Peyer's patch (tissue), 4 donors: ENCODE data around the gene NPTX2. TPM values are rescaled to one million over a fixed set of nuclear protein-coding genes. Genes with fewer than 3 reads are reported as not detected.

Experiments
- DNase-seq, 3 donors: peaks; one replicate each; pipeline ENCODE4 v3.0.0-alpha.2; 2017 to 2019
- H3K27ac ChIP-seq, 4 donors: fragments of 200-600 bp; sonication (generic); one replicate each; pipeline ENCODE4 v1.5.1; 2016 to 2019
- H3K27me3 ChIP-seq, 2 donors: fragments of 200-600 bp; sonication (generic); one replicate each; pipeline ENCODE4 v1.5.1; 2019
- H3K36me3 ChIP-seq, 3 donors: fragments of 200-600 bp; sonication (generic); one replicate each; pipeline ENCODE4 v1.5.1; 2016 to 2019
- H3K4me1 ChIP-seq, 4 donors: fragments of 200-600 bp; sonication (generic); one replicate each; pipeline ENCODE4 v1.5.1; 2016 to 2019
- H3K4me3 ChIP-seq, 4 donors: fragments of 200-600 bp; sonication (generic); 1 replicate in 3 of 4; 2 replicates in 1 of 4; pipeline ENCODE4 v1.5.1; 2016 to 2019; ENCODE audit warnings: mild to moderate bottlenecking in 1 of 4
- H3K9me3 ChIP-seq, 4 donors: fragments of 200-600 bp; sonication (generic); one replicate each; pipeline ENCODE4 v1.5.1; 2016 to 2019; ENCODE audit warnings: mild to moderate bottlenecking in 1 of 4
- POLR2A ChIP-seq, 2 donors: fragments of 450-650 bp; IDR thresholded peaks; one replicate each; pipeline ENCODE4 v1.5.1; 2017; ENCODE audit warnings: antibody characterized with exemption in 2 of 2, mild to moderate bottlenecking in 2 of 2, moderate library complexity in 2 of 2
- total RNA-seq, 4 donors: library from RNA; depleted of rRNA; stranded (reverse); fragments of >200 nt; gene quantifications; one replicate each; pipeline ENCODE4 v1.1.0, GENCODE V29; 2016
- TF ChIP-seq, protein P1 (sequence below), 6 experiments: fragments of 450-650 bp in 4 of 6; fragments of 200-600 bp in 2 of 6; sonication (generic) in 1 of 6; IDR thresholded peaks; one replicate each; pipeline ENCODE4 v1.5.1; 2017 to 2019; ENCODE audit warnings: antibody characterized with exemption in 6 of 6, mild to moderate bottlenecking in 3 of 6, moderate library complexity in 1 of 6

NPTX2 gene
- total RNA-seq, 4 donors from 2014 or later, result 0.94 to 4.2 (median 3.9) TPM

DNA sequence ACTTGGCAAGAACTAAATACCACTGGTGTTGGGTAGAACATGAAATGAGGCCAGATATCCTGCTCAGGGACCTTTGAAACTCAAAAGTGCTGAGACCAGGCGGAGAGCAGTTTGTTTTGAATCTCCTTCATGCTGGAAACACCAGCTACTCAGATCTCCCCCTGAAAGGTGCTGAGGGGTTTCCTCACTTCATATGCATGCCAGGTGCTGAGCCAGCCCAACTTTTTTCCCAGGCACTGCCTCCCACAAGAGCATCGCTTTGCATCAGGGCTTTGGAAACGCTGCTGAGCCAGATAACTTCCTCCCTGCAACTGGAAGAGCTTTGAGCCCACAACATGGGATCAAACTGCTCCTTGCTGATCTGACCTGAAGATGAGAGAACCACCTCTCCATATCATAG is 13.7 kb downstream of the NPTX2 start:
- no peak overlapping the region for H3K4me3 ChIP-seq
- no peak overlapping the region for H3K27ac ChIP-seq
- no peaks in the 10 kb centered on the region for H3K4me1 ChIP-seq
- H3K9me3 ChIP-seq, result peaks cover 0 to 5% (median 1%) of the 10 kb centered on the region in 4 donors
- DNase-seq, result no peak
- H3K36me3 ChIP-seq, result no peaks in the 10 kb centered on the region
- no peak for TF ChIP-seq POLR2A (IDR thresholded peaks at IDR 0.05)
- TF ChIP-seq, protein P1, sequence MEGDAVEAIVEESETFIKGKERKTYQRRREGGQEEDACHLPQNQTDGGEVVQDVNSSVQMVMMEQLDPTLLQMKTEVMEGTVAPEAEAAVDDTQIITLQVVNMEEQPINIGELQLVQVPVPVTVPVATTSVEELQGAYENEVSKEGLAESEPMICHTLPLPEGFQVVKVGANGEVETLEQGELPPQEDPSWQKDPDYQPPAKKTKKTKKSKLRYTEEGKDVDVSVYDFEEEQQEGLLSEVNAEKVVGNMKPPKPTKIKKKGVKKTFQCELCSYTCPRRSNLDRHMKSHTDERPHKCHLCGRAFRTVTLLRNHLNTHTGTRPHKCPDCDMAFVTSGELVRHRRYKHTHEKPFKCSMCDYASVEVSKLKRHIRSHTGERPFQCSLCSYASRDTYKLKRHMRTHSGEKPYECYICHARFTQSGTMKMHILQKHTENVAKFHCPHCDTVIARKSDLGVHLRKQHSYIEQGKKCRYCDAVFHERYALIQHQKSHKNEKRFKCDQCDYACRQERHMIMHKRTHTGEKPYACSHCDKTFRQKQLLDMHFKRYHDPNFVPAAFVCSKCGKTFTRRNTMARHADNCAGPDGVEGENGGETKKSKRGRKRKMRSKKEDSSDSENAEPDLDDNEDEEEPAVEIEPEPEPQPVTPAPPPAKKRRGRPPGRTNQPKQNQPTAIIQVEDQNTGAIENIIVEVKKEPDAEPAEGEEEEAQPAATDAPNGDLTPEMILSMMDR (IDR thresholded peaks at IDR 0.05), result no peak
- H3K27me3 ChIP-seq, result no peaks in the 10 kb centered on the region

- Histone ChIP-seq H3K9me3 (peaks cover 0 to 5% (median 0%) of the 10 kb centered on the region in 4 donors), H3K4me1 (no peaks in the 10 kb centered on the region), H3K4me3 (no peak overlapping the region), H3K27me3 (no peaks in the 10 kb centered on the region), H3K36me3 (no peaks in the 10 kb centered on the region), H3K27ac (no peak overlapping the region)
- no peak for TF ChIP-seq POLR2A (IDR thresholded peaks at IDR 0.05)
- TF ChIP-seq, protein P1 (IDR thresholded peaks at IDR 0.05), result no peak
- DNase-seq, result no peak
Observed at GRCh38 chr7:98638853-98639252, 21.8 kb downstream of the NPTX2 start.

DNA sequence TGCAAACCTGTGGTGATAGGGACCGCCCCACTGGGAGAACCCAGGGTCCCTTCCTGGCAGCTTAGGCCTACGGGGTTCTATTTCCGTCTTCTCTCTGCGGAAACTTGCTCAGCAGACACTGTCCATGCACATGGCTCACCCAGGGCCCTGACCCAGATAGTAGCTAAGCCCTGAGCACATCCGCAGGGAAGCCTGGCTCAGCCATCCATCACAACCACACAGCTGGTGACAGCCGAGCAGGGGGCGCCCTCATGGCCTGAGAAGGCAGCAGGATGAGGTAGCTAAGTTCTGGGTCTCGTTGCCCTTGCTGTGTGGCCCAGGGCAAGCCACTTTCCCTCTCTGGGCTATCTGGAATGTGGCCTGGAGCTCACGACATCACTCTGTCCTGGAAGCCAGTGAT is 23.3 kb downstream of the NPTX2 start:
- no peak for TF ChIP-seq POLR2A (IDR thresholded peaks at IDR 0.05)
- DNase-seq, result no peak
- no peaks in the 10 kb centered on the region for H3K4me1 ChIP-seq

DNA sequence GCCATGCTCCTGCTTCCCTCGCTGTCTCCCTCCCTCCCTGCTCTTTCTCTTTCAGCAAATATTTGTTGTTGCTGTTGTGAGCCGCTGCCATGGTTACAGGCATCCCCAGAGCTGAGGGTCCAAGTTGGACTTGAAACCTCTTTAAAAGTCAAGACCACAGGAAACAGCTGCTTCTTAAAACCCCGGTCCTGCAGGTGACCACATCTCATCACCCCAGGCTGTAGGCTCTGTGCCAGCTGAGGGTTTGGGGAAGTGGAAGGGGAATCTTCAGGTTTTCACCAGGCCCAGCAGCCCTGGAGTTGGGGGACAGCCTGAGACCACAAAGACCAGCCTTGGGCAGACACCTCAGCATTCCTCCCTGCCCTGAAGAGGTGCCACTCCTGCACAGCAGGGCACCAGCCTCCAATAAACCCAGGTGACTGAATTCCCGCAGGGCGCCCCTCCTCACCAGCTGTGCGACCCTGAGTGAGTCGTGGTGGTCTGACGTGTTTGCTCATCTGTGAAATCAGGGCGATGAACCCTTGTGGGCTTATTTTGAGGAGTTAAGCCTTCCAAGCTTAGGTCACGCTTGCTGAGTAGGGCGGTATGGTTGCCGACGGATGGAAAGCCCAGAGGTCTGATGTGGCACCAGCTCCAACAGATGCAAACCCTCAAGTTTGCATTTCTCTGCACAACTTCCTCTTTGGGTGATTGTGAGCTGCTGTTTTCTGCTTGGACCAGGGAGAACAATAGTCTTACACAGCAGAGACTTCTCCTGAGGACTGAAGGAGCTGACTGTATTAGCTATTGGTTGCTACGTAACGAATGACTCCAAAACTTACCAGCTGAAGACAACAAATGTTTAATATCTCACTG is 24.8 kb downstream of the NPTX2 start:
- Histone ChIP-seq H3K9me3 (no peaks in the 10 kb centered on the region), H3K4me3 (no peak overlapping the region), H3K27me3 (no peaks in the 10 kb centered on the region), H3K4me1 (no peaks in the 10 kb centered on the region), H3K36me3 (no peaks in the 10 kb centered on the region), H3K27ac (peak overlapping the region in 1 of 4 donors; percentile 34)
- DNase-seq, result peak in 1 of 3 donors; percentile 51
- TF ChIP-seq, protein P1 (IDR thresholded peaks at IDR 0.05), result no peak
- TF ChIP-seq POLR2A (IDR thresholded peaks at IDR 0.05), result no peak

More for the DNA sequence above, 23.3 kb downstream of the NPTX2 start:
- H3K27ac ChIP-seq, result no peak overlapping the region
- H3K4me3 ChIP-seq, result no peak overlapping the region
- no peaks in the 10 kb centered on the region for H3K36me3 ChIP-seq
- H3K27me3 ChIP-seq, result no peaks in the 10 kb centered on the region
- H3K9me3 ChIP-seq, result peaks cover 0 to under 1% (median 0%) of the 10 kb centered on the region in 4 donors

DNA sequence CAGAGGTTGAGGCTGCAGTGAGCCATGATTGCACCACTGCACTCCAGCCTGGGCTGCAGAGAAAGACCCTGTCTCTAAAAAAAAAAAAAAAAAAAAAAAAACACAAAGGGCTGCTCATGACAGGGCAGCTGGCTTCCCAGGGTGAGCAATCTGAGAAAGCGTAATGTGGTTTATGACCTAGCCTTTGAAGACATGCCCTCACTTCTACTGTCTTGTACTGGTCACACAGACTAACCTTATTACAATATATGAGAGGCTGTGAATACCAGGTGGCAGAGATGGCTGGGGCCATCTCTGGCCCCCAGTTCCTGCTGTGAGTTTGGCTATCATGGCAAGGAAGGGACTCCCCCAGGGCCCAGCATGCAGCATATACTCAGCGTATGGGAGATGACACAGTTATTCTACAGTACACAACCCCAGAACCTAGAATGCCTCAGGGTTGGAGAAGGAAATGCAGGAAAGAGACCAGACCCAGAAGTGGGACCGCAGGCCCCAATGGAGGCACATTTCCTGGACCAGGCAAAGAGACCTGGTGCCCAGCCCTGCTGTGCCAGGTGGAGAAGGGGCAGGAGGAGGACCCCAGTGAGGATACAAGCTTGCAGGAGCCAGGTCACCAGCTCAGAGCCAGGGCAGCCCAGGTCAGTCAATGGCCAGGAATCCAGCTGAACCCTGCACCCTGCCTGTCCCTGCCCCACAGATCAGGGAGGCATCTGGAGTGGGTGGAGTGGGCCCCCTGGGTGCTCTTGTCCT is 26.3 kb downstream of the NPTX2 start:
- H3K27ac ChIP-seq, result no peak overlapping the region
- no peaks in the 10 kb centered on the region for H3K36me3 ChIP-seq
- DNase-seq, result no peak
- TF ChIP-seq POLR2A (IDR thresholded peaks at IDR 0.05), result no peak
- H3K9me3 ChIP-seq, result no peaks in the 10 kb centered on the region
- H3K27me3 ChIP-seq, result no peaks in the 10 kb centered on the region
- no peaks in the 10 kb centered on the region for H3K4me1 ChIP-seq
- no peak overlapping the region for H3K4me3 ChIP-seq

DNA sequence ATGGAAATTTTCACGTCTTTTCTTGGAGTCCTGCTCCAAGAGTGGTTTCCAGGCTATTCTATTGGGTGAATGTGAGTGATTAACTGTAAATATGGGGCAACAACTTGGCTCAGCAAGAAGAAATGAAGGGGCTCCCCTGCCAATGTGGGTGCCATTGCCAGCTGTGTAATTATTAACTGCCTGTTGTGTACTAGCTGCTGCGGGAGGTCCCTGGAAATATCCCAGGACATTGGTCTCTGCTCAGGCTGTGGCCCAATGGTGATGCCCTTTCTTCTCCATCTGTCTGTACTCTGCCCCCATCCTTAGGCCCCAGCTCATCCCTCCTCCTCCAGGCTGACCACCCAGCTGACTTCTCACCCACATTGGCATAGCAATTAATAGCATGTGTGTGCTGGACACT is 29.4 kb downstream of the NPTX2 start:
- H3K4me3 ChIP-seq, result no peak overlapping the region
- H3K9me3 ChIP-seq, result no peaks in the 10 kb centered on the region
- no peak for TF ChIP-seq POLR2A (IDR thresholded peaks at IDR 0.05)
- TF ChIP-seq, protein P1 (IDR thresholded peaks at IDR 0.05), result no peak
- no peaks in the 10 kb centered on the region for H3K36me3 ChIP-seq
- DNase-seq, result no peak
- no peaks in the 10 kb centered on the region for H3K4me1 ChIP-seq
- no peak overlapping the region for H3K27ac ChIP-seq
- no peaks in the 10 kb centered on the region for H3K27me3 ChIP-seq
